ENCODE measurements around the gene APOL1. TPM values are rescaled to one million over a fixed set of nuclear protein-coding genes. Genes with fewer than 3 reads are reported as not detected.
"Not testable (repeated sequence)": the region's sequence is repeated elsewhere in the genome, so short reads cannot be mapped to it uniquely, and the experiment has no call there.

APOL1 gene
- polyA plus RNA-seq, 1 experiment = 1.9 TPM

DNA sequence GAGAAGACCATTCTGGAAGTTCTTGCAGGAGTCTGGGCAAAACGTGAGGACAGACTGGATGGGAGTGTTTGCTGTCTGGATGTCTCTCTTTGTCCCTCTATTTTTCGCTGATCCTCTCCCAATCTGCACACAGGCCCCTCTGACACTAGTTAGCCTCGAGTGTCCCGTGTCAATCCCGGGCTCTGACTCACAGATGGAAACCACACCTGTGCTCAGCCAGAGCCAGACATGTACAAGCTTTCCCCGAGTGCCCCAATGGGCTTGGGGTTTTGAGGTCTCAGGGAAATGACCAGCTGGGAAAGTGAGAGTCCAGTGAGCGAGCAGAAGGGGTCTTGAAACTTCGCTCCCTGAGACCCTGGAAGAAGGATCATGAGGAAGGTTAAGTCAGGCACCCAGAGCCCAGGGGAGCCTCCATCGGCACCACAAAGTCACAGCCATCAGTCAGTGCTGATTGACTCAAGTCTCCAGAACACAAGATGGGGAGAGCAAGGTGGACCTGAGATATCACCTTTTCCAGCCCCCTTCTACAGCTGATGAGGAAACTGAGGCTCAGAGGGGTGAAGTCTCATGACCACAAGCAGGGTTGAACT lies 27.5 kb upstream of the APOL1 start:
- TF ChIP-seq, protein P1, sequence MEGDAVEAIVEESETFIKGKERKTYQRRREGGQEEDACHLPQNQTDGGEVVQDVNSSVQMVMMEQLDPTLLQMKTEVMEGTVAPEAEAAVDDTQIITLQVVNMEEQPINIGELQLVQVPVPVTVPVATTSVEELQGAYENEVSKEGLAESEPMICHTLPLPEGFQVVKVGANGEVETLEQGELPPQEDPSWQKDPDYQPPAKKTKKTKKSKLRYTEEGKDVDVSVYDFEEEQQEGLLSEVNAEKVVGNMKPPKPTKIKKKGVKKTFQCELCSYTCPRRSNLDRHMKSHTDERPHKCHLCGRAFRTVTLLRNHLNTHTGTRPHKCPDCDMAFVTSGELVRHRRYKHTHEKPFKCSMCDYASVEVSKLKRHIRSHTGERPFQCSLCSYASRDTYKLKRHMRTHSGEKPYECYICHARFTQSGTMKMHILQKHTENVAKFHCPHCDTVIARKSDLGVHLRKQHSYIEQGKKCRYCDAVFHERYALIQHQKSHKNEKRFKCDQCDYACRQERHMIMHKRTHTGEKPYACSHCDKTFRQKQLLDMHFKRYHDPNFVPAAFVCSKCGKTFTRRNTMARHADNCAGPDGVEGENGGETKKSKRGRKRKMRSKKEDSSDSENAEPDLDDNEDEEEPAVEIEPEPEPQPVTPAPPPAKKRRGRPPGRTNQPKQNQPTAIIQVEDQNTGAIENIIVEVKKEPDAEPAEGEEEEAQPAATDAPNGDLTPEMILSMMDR (IDR thresholded peaks at IDR 0.05; ENCODE audit: insufficient read depth, low read depth, low read length) = no peak
- CTCF ChIA-PET = interaction anchor here (1.0 to 1.7 kb wide), 2 partner anchors 11 to 45 kb away, joined by 3 to 4 read pairs; no protein-coding TSS in a partner anchor
- Histone ChIP-seq H3K36me3 (ENCODE audit: control insufficient read depth, insufficient read depth, low read length) (peaks cover 10% of the 10 kb centered on the region), H3K4me3 (ENCODE audit: low read depth, low read length) (no peak overlapping the region), H3K27me3 (ENCODE audit: control insufficient read depth, insufficient read depth, low read length) (peaks cover 7% of the 10 kb centered on the region)
- POLR2A ChIA-PET = no interaction called here
- no peak for DNase-seq (ENCODE audit: low read depth)

DNA sequence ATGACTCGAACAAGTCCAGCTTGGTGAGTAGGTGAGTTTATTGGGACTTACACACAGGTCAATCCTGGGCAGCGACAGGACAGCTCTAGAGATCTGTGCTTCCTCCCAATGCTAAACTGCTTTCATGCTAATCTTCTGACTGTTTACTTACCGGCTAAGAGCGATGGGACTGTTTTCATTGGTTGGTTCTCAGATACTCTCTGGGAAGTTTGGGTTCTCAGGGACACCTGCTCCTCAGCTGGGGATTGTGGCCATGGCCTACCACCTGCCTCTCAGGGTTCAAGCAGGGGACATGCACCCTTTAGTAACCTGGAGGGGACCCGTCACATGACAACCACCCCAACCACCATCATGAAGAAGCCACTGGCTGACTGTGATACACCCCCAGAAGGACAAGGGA lies 26.7 kb upstream of the APOL1 start:
- Histone ChIP-seq H3K36me3 (ENCODE audit: control insufficient read depth, insufficient read depth, low read length) (peaks cover 16% of the 10 kb centered on the region), H3K4me3 (ENCODE audit: low read depth, low read length) (no peak overlapping the region), H3K27me3 (ENCODE audit: control insufficient read depth, insufficient read depth, low read length) (peaks cover 4% of the 10 kb centered on the region; the same call in 1 of the 2 replicates)
- ChIA-PET POLR2A (no interaction called here), CTCF (interaction anchor here (1.0 to 1.7 kb wide), 3 partner anchors 9 to 45 kb away, joined by 3 to 5 read pairs (median 4); no protein-coding TSS in a partner anchor)
- no peak for DNase-seq (ENCODE audit: low read depth)
- TF ChIP-seq, protein P1 (IDR thresholded peaks at IDR 0.05; ENCODE audit: insufficient read depth, low read depth, low read length) = no peak

DNA sequence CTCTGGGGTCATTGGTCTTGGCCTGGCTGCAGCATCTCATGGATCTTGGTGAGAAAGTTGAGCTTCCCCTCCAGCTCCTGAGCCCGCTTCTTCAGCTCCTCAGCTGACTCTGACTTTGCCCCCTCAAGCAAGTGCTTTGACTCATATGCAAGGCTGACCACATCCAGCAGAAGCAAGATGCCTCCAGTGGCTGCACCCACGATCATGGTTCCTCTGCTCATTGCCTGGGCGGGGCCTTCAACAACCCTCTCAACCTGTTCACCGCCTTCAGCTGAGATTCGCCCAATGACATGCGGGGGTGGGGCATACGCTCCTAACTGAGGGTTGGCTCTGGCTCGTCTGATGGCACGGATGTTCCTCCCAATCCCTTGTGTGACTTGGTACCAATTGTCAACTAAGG lies 25.5 kb upstream of the APOL1 start:
- no peak for DNase-seq (ENCODE audit: low read depth)
- Histone ChIP-seq H3K4me3 (ENCODE audit: low read depth, low read length) (no peak overlapping the region), H3K27me3 (ENCODE audit: control insufficient read depth, insufficient read depth, low read length) (0 out of 2 replicates have a peak, but pooled peaks cover under 1% of the 10 kb centered on the region), H3K36me3 (ENCODE audit: control insufficient read depth, insufficient read depth, low read length) (peaks cover 18% of the 10 kb centered on the region)
- TF ChIP-seq, protein P1 (IDR thresholded peaks at IDR 0.05; ENCODE audit: insufficient read depth, low read depth, low read length) = no peak
- POLR2A ChIA-PET = no interaction called here
- CTCF ChIA-PET = interaction anchor here (0.9 to 2.9 kb wide), 5 partner anchors 9 to 47 kb away, joined by 3 to 8 read pairs (median 5); partner anchors contain the start of gene APOL2

DNA sequence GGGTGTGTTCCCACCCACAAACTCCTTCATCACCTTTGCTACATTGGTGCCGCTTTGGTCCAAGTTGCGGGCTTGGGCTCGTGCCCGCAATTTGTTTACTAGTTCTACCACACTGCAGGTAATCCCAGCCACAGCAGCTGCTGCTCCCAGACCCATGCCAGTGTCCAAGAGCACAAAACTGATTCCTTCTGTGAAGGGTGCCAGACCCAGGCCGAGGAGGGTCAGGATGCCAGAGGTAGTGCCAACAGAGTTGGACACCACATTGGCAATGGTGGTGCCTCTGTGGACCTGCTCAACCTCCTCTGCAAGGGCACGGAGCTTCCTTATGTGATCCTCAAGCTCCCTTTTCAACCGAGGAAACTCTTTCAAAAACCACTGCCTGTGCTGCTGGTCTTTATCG lies 25.1 kb upstream of the APOL1 start:
- H3K36me3 ChIP-seq (ENCODE audit: control insufficient read depth, insufficient read depth, low read length) = peaks cover 21% of the 10 kb centered on the region
- ChIA-PET POLR2A (no interaction called here), CTCF (interaction anchor here (0.8 to 2.9 kb wide), 4 partner anchors 9 to 33 kb away, joined by 3 to 8 read pairs (median 5); partner anchors contain the start of gene APOL2)
- no peaks in the 10 kb centered on the region for H3K27me3 ChIP-seq (ENCODE audit: control insufficient read depth, insufficient read depth, low read length)
- DNase-seq (ENCODE audit: low read depth) = no peak
- H3K4me3 ChIP-seq (ENCODE audit: low read depth, low read length) = no peak overlapping the region
- TF ChIP-seq, protein P1 (IDR thresholded peaks at IDR 0.05; ENCODE audit: insufficient read depth, low read depth, low read length) = no peak

DNA sequence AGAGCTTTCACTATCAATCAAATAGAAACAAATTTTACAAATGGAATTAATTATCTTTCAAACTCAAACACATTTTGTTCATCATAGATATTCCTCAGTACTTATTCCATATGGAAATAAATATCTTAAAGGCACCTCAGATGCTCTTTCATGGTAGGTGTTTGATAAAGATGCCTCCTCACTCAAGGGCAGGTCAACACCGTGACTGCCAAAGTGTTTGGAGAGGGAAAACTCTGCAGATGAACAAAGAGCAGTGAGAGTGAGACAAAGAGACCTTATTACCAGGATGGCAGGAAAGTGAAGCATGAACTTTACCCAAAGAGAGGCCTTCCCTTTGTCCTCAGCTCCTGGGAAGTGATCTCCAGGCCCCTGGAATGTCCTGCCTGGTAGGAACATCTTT lies 24.6 kb upstream of the APOL1 start:
- H3K27me3 ChIP-seq (ENCODE audit: control insufficient read depth, insufficient read depth, low read length); DNase-seq (ENCODE audit: low read depth); H3K4me3 ChIP-seq (ENCODE audit: low read depth, low read length); POLR2A ChIA-PET: not testable (repeated sequence)
- peaks cover 27% of the 10 kb centered on the region for H3K36me3 ChIP-seq (ENCODE audit: control insufficient read depth, insufficient read depth, low read length)
- CTCF ChIA-PET = interaction anchor here (0.8 to 2.9 kb wide), 3 partner anchors 12 to 34 kb away, joined by 3 to 8 read pairs (median 7); partner anchors contain the start of gene APOL2

Measured in BJ (cell line).